IMR-90 (cell line): ENCODE measurements around the gene KCNK10.

Source experiments
- BHLHE40 ChIP-seq: fragments of 150-350 bp; IDR thresholded peaks from 2 replicates; pipeline ENCODE4 v1.6.1; 2016; ENCODE audit warnings: mild to moderate bottlenecking, low read depth, low read length
- CEBPB ChIP-seq: IDR thresholded peaks from 2 replicates; pipeline ENCODE4 v1.6.1; 2012; ENCODE audit warnings: low read depth, low read length, improper control_type of control experiment
- FOS ChIP-seq: fragments of 150-350 bp; IDR thresholded peaks from 2 replicates; pipeline ENCODE4 v1.6.1; 2016; ENCODE audit warnings: low read depth, low read length
- MAFK ChIP-seq: IDR thresholded peaks from 2 replicates; pipeline ENCODE4 v1.6.1; 2012; ENCODE audit warnings: low read depth, low read length, improper control_type of control experiment
- MAZ ChIP-seq: IDR thresholded peaks from 2 replicates; pipeline ENCODE4 v1.6.1; 2012; ENCODE audit warnings: low read depth, mild to moderate bottlenecking, low read length, improper control_type of control experiment, moderate library complexity, borderline replicate concordance
- MXI1 ChIP-seq: IDR thresholded peaks from 2 replicates; pipeline ENCODE4 v1.6.1; 2012; ENCODE audit warnings: low read depth, mild to moderate bottlenecking, low read length, moderate library complexity, borderline replicate concordance
- POLR2A ChIP-seq: IDR thresholded peaks from 2 replicates; pipeline ENCODE4 v1.6.1; 2012; ENCODE audit warnings: mild to moderate bottlenecking, low read depth, low read length
- RAD21 ChIP-seq: IDR thresholded peaks from 2 replicates; pipeline ENCODE4 v1.6.1; 2012; ENCODE audit warnings: low read length, improper control_type of control experiment
- SMC3 ChIP-seq: fragments of 150-350 bp; IDR thresholded peaks from 2 replicates; pipeline ENCODE4 v1.6.1; 2016; ENCODE audit warnings: low read depth, mild to moderate bottlenecking, antibody characterized with exemption, low read length, moderate library complexity
- USF2 ChIP-seq: fragments of 150-350 bp; IDR thresholded peaks from 2 replicates; pipeline ENCODE4 v1.6.1; 2017; ENCODE audit warnings: mild to moderate bottlenecking, antibody characterized with exemption, low read length, low read depth
- TF ChIP-seq, protein P1 (sequence below): conservative IDR thresholded peaks from 2 replicates; pipeline ENCODE4 v1.5.1; 2012; ENCODE audit warnings: mild to moderate bottlenecking, low read depth, low read length, improper control_type of control experiment

GRCh38 chr14:88325883-88326282, 2.8 kb upstream of the KCNK10 start:
- TF ChIP-seq, protein P1, sequence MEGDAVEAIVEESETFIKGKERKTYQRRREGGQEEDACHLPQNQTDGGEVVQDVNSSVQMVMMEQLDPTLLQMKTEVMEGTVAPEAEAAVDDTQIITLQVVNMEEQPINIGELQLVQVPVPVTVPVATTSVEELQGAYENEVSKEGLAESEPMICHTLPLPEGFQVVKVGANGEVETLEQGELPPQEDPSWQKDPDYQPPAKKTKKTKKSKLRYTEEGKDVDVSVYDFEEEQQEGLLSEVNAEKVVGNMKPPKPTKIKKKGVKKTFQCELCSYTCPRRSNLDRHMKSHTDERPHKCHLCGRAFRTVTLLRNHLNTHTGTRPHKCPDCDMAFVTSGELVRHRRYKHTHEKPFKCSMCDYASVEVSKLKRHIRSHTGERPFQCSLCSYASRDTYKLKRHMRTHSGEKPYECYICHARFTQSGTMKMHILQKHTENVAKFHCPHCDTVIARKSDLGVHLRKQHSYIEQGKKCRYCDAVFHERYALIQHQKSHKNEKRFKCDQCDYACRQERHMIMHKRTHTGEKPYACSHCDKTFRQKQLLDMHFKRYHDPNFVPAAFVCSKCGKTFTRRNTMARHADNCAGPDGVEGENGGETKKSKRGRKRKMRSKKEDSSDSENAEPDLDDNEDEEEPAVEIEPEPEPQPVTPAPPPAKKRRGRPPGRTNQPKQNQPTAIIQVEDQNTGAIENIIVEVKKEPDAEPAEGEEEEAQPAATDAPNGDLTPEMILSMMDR = no peak
- TF ChIP-seq MAFK (no peak), MAZ (no peak), POLR2A (no peak), RAD21 (no peak), FOS (no peak), SMC3 (no peak), USF2 (no peak), CEBPB (no peak), MXI1 (no peak), BHLHE40 (no peak)
